ENCODE measurements around the gene STPG3.

Gene STPG3

DNA sequence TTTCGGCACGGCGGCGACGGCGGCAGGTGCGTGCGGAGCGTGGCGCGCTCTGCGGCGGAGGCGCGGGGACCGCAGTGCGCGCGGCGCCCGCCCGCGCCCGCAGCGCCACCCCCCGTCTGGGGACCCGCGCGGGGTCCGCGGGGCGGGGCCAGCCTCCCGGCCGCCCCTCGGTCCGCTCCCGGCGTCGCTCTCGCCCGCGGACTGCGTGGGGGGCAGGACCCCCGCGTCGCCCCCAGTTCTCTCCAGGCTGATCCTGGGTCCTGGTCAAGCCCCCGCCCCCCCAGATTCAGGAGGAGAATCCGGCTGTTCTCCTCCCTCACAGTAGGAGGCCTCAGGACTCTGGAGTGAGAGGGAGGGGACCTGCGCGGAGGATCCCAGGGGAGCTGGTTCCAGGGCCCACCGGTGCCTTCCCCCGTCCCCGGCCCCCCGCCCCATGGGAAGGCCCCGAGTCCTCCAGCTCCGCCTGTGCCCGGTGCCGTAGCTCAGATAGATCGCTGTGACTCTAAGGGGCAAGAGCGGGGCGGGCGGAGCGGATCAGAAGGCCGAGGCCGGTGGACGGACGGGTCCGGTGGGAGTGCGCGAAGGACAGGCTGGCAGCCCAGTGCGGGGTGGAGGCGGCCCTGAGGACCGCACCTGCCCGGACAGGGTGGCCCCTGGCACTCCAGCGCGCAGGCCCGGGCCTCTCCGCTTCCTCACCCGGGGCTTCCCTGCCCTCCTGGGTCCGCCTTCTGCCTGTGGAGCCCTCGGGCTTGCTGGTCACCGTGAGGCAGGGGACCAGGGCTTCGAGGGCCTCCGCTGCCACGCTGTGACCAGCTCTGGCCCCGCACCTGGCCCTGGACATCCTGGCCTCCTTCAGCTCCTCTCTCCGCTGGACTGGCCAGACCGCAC lies 28.7 kb upstream of the STPG3 start, which contains the start of gene RNF208:
Gene RNF208, minus strand, starts transcription at position 51 of the 888 bp plus-strand sequence. CDS start 1,028 bp downstream, outside the sequence.
- DNase-seq (ENCODE audit: low spot score) = no peak

GRCh38 chr9:137223078-137223970 lies 27.8 kb upstream of the STPG3 start:
- DNase-seq (ENCODE audit: low spot score) = peak; percentile 99

DNA sequence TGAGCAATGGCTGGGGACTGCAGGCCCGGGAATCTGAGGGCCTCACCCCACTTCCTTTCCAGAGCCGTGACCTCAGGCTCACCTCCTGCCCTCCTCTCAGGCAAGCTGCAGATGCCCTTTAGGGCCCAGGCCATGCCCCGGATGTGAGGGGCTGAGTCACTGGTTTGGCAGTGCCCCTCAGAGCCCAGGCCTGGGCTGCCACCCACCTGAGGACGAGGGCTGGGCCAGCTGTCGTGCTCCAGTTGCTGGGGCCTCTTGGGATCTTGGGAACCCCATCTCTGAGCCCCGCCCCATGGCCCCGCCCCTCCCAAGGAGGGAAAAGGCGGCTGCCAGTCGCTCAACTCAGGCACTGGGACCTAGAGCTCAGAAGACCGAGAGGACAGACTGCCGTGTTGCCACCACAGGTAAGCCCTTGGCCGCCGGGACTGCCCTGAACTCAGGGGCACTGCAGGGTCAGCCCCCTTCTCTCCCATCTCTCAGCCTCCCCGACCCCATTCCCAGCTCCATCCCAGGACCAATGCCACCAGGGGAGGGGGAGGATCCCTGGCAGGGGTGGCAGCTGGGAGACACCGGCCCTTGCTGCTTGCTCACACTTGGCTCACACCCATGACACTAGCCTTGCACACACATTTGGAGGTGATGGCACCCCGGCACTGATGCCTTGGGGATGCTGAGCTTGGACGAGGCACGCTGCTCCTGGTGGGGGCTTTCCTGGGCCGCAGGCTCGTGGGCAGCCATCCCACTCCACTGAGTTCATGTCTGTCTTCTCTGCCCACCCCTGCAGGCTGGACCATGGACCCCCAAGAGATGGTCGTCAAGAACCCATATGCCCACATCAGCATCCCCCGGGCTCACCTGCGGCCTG lies 26.0 kb upstream of the STPG3 start, which contains the start of gene CYSRT1:
Gene CYSRT1, plus strand, starts transcription at position 345 of the 865 bp plus-strand sequence. Its CDS starts 448 bp downstream, at position 793.
- DNase-seq (ENCODE audit: low spot score) = no peak

GRCh38 chr9:137225699-137226331 lies 25.3 kb upstream of the STPG3 start:
- DNase-seq (ENCODE audit: low spot score) = no peak

- no peak for DNase-seq (ENCODE audit: low spot score)
Measured at GRCh38 chr9:137226338-137227053, 24.6 kb upstream of the STPG3 start.

DNA sequence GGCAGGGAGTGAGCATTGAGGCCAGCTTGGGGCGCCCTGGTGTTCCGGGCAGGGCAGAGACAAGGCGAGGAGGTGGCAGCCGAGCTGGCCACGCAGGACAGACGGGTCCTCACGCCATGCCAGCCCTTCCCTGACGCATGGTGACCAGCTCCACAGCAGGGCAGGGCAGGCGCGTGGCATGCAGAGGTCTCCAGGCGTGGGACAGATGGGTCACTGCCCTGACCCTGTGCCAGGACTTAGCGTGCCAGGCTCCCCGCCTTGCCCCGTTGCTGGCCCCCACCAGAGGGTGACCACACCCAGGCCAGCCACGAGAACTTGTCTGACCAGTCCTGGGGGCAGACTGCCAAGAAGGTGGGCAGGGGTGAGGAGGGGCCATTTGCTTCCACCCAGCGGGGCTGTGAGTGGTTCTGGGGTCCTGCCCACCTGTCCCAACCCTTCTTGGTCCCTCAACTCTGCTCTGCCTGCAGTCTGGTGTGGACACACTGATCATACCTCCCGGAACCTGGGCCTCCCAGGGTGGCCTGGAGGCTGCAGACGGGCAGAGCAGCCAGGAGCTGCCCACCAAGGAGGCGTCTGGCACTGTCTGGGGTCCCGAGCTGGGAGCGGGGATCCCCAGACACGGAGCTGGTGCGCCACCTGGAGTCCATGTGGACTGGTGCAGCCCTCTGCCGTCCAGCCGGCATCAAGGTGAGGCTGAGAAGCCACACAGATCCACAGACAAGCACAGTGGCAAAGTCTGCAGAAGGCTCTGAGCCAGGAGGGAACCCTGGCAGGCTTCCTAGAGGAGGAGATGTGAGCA lies 23.8 kb upstream of the STPG3 start, which contains the start of gene RNF224:
Gene RNF224, plus strand, starts transcription at position 449 of the 799 bp plus-strand sequence. CDS start 834 bp downstream, outside the sequence.
- DNase-seq (ENCODE audit: low spot score) = peak; percentile 83

- no peak for DNase-seq (ENCODE audit: low spot score)
Measured at GRCh38 chr9:137227853-137228505, 23.1 kb upstream of the STPG3 start.

- DNase-seq (ENCODE audit: low spot score) = no peak
Measured at GRCh38 chr9:137228506-137228967, 22.5 kb upstream of the STPG3 start.

DNA sequence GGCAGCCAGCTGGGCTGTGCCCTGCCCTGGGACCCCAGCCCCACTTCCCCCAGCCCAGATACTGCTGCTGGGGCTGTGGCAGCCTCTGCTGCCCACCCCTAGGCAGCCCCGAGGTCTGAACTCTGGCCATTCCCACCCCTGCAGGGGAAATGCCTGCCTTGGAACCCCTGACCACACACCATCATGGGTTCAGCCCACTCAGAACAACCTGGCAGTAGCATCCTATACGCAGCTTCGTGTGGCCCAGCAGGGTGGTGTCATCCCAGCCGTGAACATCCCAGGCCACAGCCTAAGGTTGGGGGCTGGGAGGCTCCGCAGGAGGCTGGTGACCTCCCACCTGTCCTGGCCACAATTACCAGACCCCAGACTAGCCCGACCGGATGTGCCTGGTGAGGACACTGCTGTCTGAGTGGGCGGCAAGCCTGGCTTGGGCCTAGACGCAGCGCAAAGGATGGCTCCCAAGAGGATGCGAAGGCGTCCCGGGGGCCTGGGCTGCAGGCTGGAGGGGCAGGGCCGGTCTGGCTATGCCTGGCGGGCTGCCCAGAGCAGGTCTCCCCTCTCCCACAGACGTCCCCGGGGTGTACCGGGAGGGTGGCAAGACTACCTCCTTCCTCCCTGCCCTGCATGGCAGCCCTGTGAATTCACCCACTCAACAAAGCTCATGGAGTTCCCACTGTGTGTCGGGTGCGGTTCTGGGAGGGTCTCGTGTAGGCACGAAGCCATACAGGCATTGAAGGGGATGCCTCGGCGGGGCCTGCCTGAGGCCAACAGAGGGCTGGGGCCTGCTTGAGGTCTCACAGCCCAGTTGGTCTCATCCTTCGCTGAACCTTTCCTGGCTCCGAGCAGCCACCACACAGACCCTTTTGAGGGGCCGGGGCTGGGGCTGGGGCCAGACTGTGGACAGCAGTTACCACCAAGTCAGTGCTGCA lies 21.9 kb upstream of the STPG3 start:
- no peak for DNase-seq (ENCODE audit: low spot score)

- DNase-seq (ENCODE audit: low spot score) = no peak
Measured at GRCh38 chr9:137229903-137230704, 21.0 kb upstream of the STPG3 start.

DNA sequence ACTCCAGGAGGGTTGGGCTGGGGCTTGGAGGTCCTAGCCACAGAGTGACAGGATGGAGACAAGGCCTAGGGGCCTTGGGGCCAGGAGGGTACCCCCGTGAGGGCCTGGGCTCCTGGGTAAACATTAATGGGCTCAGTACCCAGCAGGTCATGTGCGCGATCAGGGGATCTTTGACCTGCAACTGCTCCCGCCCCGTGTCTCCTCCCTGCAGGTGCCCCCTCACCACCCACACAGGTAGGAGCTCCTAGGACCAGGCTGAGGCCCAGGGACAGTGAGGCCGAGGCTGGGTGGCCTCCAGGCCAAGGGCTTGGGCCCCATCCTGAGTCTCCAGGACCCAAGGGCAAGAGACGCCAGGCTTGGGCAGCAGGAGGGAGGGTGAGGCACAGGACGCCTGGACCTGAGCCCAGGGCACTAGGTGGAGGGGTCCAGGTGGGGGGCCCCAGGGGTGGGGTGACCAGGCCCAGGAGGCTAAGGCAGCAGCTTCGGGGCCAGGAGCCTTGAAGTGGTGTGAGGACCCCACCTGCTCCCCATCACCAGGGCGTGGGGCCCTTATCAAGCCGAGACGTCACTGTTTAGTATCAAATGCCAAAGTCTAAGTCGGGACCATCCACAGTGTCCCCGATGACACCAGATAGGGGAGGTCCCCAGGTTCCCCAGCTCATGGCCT lies 20.2 kb upstream of the STPG3 start, which contains the start of gene SLC34A3:
Gene SLC34A3, plus strand, starts transcription at position 197 of the 667 bp plus-strand sequence. CDS start 802 bp downstream, outside the sequence.
- no peak for DNase-seq (ENCODE audit: low spot score)

- DNase-seq (ENCODE audit: low spot score) = no peak
Measured at GRCh38 chr9:137231372-137232039, 19.6 kb upstream of the STPG3 start.

DNA sequence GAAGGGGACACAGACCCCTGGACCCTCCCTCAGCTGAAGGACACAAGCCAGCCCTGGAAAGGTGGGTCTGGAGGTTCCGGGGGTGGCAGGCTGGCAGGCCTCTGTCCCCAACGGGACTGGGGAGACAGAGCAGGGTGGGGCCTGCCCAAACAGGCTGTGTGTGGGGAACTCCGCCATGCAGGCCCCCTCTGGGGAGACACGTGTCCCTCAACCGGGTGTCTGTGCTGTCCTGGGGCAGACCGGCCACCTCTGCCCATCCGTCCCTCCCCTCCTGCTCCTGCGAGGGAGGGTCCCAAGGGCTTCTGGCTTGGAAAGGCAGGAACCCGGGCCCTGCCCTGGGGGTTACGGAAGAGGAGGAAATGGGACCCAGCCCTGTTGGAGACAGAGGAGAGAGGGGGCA lies 19.0 kb upstream of the STPG3 start:
- no peak for DNase-seq (ENCODE audit: low spot score)

GRCh38 chr9:137232510-137232909 lies 18.6 kb upstream of the STPG3 start:
- no peak for DNase-seq (ENCODE audit: low spot score)
